ENCODE data around the gene CCL23. TPM values are rescaled to one million over a fixed set of nuclear protein-coding genes. Genes with fewer than 3 reads are reported as not detected.

Gene CCL23
- total RNA-seq, 3 donors from 2014 or later (not counting 1 experiment from before 2014, with no cell fraction given): 0.68 to 0.80 TPM; not detected in 1

DNA sequence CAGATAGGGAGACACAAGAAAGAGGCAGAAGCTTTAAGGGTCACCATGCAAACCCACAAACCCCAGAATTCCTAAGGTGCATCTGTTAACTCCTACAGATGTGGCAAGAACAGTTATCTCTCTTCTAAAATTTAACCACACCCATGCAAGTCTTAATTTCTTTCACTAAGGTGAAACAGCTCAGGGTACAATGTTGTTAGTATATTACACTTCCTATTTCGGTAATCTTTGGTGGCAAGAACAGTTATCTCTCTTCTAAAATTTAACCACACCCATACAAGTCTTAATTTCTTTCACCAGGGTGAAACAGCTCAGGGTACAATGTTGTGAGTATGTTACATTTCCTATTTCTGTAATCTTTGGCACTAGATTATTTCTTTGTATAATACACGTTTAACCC is 6.6 kb downstream of the CCL23 start:
- Mint-ChIP-seq H3K9me3 (no peaks in the 10 kb centered on the region), H3K4me3 (peak overlapping the region; percentile 1), H3K36me3 (no peaks in the 10 kb centered on the region), H3K4me1 (peaks cover 27 to 34% of the 10 kb centered on the region in 2 donors), H3K27ac (peak overlapping the region; percentile 32 to 51), H3K27me3 (ENCODE audit: low read depth in 2 of 2) (no peaks in the 10 kb centered on the region)
- Histone ChIP-seq H3K4me3 (ENCODE audit: low read length) (no peak overlapping the region), H3K4me1 (ENCODE audit: control insufficient read depth, insufficient read depth, low read length) (no peaks in the 10 kb centered on the region), H3K36me3 (ENCODE audit: control insufficient read depth, insufficient read depth, low read length) (no peaks in the 10 kb centered on the region), H3K27me3 (ENCODE audit: control insufficient read depth, insufficient read depth, low read length) (no peaks in the 10 kb centered on the region), H3K27ac (ENCODE audit: low read length) (no peak overlapping the region), H3K9me3 (ENCODE audit: control insufficient read depth, insufficient read depth, low read length) (peaks cover 10% of the 10 kb centered on the region)
- peak in 2 of 3 donors; percentile 32 to 34 for ATAC-seq
- 73% methylated on average over 1 of the region's 2 CpGs for WGBS (ENCODE audit: insufficient coverage)
- intact Hi-C loops (cut with micrococcal nuclease): no loop called here
- TF ChIP-seq, protein P1, sequence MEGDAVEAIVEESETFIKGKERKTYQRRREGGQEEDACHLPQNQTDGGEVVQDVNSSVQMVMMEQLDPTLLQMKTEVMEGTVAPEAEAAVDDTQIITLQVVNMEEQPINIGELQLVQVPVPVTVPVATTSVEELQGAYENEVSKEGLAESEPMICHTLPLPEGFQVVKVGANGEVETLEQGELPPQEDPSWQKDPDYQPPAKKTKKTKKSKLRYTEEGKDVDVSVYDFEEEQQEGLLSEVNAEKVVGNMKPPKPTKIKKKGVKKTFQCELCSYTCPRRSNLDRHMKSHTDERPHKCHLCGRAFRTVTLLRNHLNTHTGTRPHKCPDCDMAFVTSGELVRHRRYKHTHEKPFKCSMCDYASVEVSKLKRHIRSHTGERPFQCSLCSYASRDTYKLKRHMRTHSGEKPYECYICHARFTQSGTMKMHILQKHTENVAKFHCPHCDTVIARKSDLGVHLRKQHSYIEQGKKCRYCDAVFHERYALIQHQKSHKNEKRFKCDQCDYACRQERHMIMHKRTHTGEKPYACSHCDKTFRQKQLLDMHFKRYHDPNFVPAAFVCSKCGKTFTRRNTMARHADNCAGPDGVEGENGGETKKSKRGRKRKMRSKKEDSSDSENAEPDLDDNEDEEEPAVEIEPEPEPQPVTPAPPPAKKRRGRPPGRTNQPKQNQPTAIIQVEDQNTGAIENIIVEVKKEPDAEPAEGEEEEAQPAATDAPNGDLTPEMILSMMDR (IDR thresholded peaks at IDR 0.05): no peak
- no peak for DNase-seq

DNA sequence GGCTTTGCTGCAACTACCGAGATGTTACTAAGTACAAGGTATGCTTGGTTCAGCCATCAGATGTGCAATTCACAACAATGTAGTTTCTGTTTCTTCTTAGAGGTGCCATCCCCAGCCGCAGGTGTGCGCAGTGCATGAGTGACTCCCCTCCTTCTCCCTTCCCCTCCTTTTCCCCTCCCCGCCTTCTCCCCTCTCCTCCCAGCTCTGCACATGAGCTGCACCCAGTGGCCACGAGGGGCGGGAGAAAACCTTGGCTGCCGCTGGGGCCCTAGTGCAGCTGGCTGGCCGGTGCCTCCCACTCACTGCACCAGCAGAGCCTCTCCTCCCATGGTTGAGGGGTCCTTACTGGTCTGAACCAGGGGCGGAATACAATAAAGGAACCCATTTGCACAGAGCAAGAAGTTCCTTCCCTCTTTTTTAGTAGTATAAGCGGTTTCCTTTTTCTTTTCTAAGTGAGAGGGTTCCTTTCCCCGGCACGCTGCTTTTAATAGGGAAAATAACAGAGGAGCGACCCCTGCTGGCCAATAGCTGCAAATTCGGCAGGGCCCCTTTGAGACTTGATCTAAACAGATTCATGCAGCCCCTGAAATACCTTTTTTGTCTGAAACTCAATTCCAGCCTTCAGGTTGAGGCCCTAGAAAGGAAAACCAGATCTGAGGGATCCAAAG is 8.6 kb downstream of the CCL23 start:
- Mint-ChIP-seq H3K27ac (no peak overlapping the region), H3K4me3 (no peak overlapping the region), H3K36me3 (no peaks in the 10 kb centered on the region), H3K4me1 (peaks cover 36 to 46% of the 10 kb centered on the region in 2 donors), H3K9me3 (no peaks in the 10 kb centered on the region), H3K27me3 (ENCODE audit: low read depth in 2 of 2) (no peaks in the 10 kb centered on the region)
- H3K27me3 ChIP-seq (ENCODE audit: control insufficient read depth, insufficient read depth, low read length): no peaks in the 10 kb centered on the region
- no peaks in the 10 kb centered on the region for H3K36me3 ChIP-seq (ENCODE audit: control insufficient read depth, insufficient read depth, low read length)
- peaks cover 10% of the 10 kb centered on the region for H3K9me3 ChIP-seq (ENCODE audit: control insufficient read depth, insufficient read depth, low read length)
- DNase-seq (peak in 1 of 2 donors; percentile 8), ATAC-seq (no peak)
- H3K27ac ChIP-seq (ENCODE audit: low read length): no peak overlapping the region
- 81% methylated on average over 14 of the region's 14 CpGs for WGBS (ENCODE audit: insufficient coverage)
- peaks cover 3% of the 10 kb centered on the region for H3K4me1 ChIP-seq (ENCODE audit: control insufficient read depth, insufficient read depth, low read length)
- intact Hi-C loops (cut with micrococcal nuclease): no loop called here
- no peak overlapping the region for H3K4me3 ChIP-seq (ENCODE audit: low read length)
- TF ChIP-seq, protein P1 (IDR thresholded peaks at IDR 0.05): no peak

DNA sequence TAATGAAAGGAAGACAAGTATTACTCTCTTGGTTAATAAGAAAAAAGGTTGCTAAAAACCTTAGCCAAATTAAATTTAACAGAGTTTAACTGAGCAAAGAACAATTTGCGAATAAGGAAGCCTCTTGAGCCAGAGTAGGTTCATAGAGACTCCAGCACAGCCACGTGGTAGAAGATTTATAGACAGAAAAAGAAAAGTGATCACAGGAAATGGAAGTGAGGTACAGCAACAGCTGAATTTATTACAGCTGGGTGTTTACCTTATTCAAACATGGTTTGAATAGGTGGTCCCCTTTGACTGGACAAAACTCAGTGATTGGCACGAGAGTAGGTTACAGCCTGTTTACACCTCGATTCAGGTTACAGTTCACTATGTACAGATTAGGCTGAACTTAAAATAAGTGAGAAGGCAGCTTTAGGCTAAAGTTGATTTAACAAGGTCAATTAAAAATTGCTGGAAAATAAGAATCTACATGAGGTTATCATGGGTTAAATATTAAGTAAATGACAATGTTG is 13.1 kb downstream of the CCL23 start:
- intact Hi-C loops (cut with micrococcal nuclease): no loop called here
- Mint-ChIP-seq H3K4me1 (peaks cover 23 to 27% of the 10 kb centered on the region in 2 donors), H3K36me3 (no peaks in the 10 kb centered on the region), H3K27ac (peak overlapping the region; percentile 84 to 85), H3K9me3 (no peaks in the 10 kb centered on the region), H3K27me3 (ENCODE audit: low read depth in 2 of 2) (no peaks in the 10 kb centered on the region), H3K4me3 (peak overlapping the region; percentile 69)
- peak overlapping the region; percentile 39 for H3K27ac ChIP-seq (ENCODE audit: low read length)
- H3K36me3 ChIP-seq (ENCODE audit: control insufficient read depth, insufficient read depth, low read length): no peaks in the 10 kb centered on the region
- H3K27me3 ChIP-seq (ENCODE audit: control insufficient read depth, insufficient read depth, low read length): no peaks in the 10 kb centered on the region
- TF ChIP-seq, protein P1 (IDR thresholded peaks at IDR 0.05): no peak
- H3K4me3 ChIP-seq (ENCODE audit: low read length): no peak overlapping the region
- DNase-seq (peak in 1 of 2 donors; percentile 10), ATAC-seq (peak; percentile 69 to 76 (median 71))
- WGBS (ENCODE audit: insufficient coverage): 9% methylated on average over 4 of the region's 4 CpGs
- peaks cover 7% of the 10 kb centered on the region for H3K9me3 ChIP-seq (ENCODE audit: control insufficient read depth, insufficient read depth, low read length)
- peaks cover 3% of the 10 kb centered on the region for H3K4me1 ChIP-seq (ENCODE audit: control insufficient read depth, insufficient read depth, low read length)

All from natural killer cell (primary cell).